Activated T-cell treated with anti-CD3 and anti-CD28 coated beads, Interleukin-2, amount 50 U/mL, for 24 hours (primary cell): ENCODE results near the gene BNC2.

Source experiments
- DNase-seq: peaks from one replicate; pipeline ENCODE4 v3.0.0-alpha.2; 2020
- H3K27ac Mint-ChIP-seq: 2 replicates; pipeline ENCODE4 v1.8.0; 2020; ENCODE audit warnings: mild to moderate bottlenecking, mixed read lengths
- H3K27me3 Mint-ChIP-seq: 2 replicates; pipeline ENCODE4 v1.8.0; 2020; ENCODE audit warnings: mixed read lengths
- H3K36me3 Mint-ChIP-seq: 2 replicates; pipeline ENCODE4 v1.8.0; 2020; ENCODE audit warnings: low read depth, mixed read lengths
- H3K4me1 Mint-ChIP-seq: 2 replicates; pipeline ENCODE4 v1.8.0; 2020; ENCODE audit warnings: low read depth, mixed read lengths
- H3K4me3 Mint-ChIP-seq: 2 replicates; pipeline ENCODE4 v1.8.0; 2020; ENCODE audit warnings: mild to moderate bottlenecking, moderate library complexity, mixed read lengths
- H3K9me3 Mint-ChIP-seq: 2 replicates; pipeline ENCODE4 v1.8.0; 2020; ENCODE audit warnings: mixed read lengths

BNC2 gene

GRCh38 chr9:16813838-16814237, 56.6 kb downstream of the BNC2 start:
- no peak overlapping the region for H3K4me3 Mint-ChIP-seq
- H3K4me1 Mint-ChIP-seq, result no peaks in the 10 kb centered on the region
- no peak overlapping the region for H3K27ac Mint-ChIP-seq
- DNase-seq, result no peak
- H3K27me3 Mint-ChIP-seq, result no peaks in the 10 kb centered on the region
- no peaks in the 10 kb centered on the region for H3K36me3 Mint-ChIP-seq
- H3K9me3 Mint-ChIP-seq, result no peaks in the 10 kb centered on the region

DNA sequence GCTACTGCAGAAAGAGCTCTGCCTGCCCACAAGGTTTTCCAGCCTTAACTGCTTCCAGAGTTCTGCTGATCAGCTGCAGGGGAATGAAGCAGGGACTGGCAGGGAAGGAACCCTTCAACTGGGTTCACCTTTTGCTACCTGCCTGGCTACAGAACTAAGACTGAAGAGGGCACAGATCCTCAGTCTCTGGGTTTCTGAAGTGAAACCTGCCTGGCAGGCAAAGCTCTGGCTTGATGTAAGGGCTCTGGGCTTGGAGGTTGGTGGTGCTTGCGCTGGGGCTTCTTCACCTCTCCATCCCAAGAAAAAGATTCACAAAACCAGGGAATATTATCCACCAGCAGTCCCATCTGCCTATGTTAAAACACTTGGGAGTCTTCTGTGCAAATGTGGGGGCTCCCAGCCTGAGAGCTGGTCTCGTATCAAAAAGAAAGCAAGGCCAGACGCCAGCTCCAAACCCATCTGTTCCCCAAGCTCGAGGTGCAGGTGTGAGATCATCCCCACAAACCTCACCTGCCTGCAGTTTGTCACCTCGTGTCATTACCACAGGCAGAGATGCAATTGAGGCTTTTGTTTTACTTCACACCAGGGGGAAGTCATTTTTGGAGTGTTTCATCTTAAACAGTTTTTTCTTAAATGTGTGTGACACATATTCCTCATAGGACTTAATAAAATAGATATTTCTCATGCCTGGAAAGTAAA, 58.3 kb downstream of the BNC2 start:
- DNase-seq, result no peak
- no peak overlapping the region for H3K4me3 Mint-ChIP-seq
- no peaks in the 10 kb centered on the region for H3K27me3 Mint-ChIP-seq
- no peaks in the 10 kb centered on the region for H3K4me1 Mint-ChIP-seq
- no peaks in the 10 kb centered on the region for H3K36me3 Mint-ChIP-seq
- H3K9me3 Mint-ChIP-seq, result peaks cover 3% of the 10 kb centered on the region
- no peak overlapping the region for H3K27ac Mint-ChIP-seq

- no peak overlapping the region for H3K4me3 Mint-ChIP-seq
- no peak for DNase-seq
- H3K27ac Mint-ChIP-seq, result no peak overlapping the region
- H3K27me3 Mint-ChIP-seq, result no peaks in the 10 kb centered on the region
- H3K36me3 Mint-ChIP-seq, result no peaks in the 10 kb centered on the region
- no peaks in the 10 kb centered on the region for H3K4me1 Mint-ChIP-seq
- peaks cover 3% of the 10 kb centered on the region for H3K9me3 Mint-ChIP-seq
Measured at GRCh38 chr9:16809912-16810610, 60.4 kb downstream of the BNC2 start.

DNA sequence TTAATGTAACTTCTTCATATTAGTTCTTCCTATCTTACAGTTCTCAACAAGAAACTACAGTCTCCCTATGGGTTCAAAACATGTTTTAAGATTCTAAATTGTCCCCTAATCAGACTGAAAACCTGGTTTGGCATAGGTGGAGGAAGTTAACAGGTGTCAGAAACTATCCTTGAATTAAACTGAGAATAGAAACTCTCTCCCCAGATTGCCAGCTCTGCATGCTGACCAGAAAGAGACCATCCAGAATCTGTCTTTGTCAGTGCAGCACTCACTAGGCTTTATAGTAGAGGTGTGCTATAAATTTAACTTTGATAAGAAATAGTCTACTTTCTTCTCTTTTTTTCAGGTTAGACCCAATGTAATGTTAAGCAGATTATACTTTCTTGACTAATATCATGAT, 63.8 kb downstream of the BNC2 start:
- no peaks in the 10 kb centered on the region for H3K4me1 Mint-ChIP-seq
- no peak overlapping the region for H3K27ac Mint-ChIP-seq
- no peaks in the 10 kb centered on the region for H3K36me3 Mint-ChIP-seq
- DNase-seq, result no peak
- H3K27me3 Mint-ChIP-seq, result no peaks in the 10 kb centered on the region
- no peak overlapping the region for H3K4me3 Mint-ChIP-seq
- peaks cover 9% of the 10 kb centered on the region for H3K9me3 Mint-ChIP-seq

DNA sequence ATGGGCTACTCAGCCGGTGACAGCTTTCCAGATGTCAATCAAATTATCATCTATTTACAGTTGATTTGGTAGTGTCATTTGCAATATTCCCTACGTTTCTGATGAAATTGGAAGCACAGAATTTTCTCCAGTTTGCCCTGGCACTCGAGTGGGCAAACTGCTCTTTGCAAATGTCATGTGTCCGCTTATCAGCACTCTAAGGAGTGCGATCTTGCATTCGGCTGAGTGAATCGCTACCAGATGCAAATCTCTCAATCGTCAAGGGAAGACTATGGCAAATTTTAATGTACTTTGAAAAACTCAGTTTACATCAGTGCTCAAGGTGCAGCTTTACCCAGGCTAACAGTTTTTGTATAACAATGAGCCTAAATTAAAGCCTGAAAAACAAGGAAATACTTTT, 66.8 kb downstream of the BNC2 start:
- H3K4me3 Mint-ChIP-seq, result no peak overlapping the region
- no peak for DNase-seq
- peaks cover 9% of the 10 kb centered on the region for H3K9me3 Mint-ChIP-seq
- H3K36me3 Mint-ChIP-seq, result no peaks in the 10 kb centered on the region
- H3K27ac Mint-ChIP-seq, result no peak overlapping the region
- H3K27me3 Mint-ChIP-seq, result no peaks in the 10 kb centered on the region
- H3K4me1 Mint-ChIP-seq, result no peaks in the 10 kb centered on the region

DNA sequence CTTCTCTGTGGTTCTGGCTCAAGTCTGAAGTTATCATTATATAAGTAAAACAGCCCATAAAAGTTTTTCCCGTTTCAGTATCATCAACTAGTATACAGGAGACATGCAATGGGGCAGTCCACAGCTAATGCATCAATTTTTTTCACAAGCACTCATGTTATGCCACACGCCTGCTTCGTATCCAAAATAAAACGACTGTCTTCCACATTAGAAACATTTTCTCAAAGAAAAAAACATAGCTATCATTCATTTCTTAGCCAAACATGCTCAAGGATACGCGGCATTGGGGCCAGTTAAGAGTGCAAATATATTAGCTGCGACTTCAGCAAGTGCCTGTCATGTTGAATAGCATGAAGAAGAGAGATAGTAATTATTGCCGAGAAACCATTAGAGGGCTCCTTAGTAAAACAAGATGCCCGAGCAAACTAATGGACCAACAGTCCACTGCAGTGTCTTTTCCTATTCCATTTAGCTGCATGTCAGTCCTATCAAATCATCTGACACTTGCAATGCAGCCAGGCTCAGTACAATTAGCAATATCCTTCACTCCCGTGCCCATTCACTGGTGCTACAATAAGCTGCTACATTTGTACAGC, 68.5 kb downstream of the BNC2 start:
- Mint-ChIP-seq H3K27me3 (no peaks in the 10 kb centered on the region), H3K9me3 (peaks cover 6% of the 10 kb centered on the region), H3K4me1 (no peaks in the 10 kb centered on the region), H3K27ac (no peak overlapping the region), H3K4me3 (no peak overlapping the region), H3K36me3 (no peaks in the 10 kb centered on the region)
- DNase-seq, result no peak

DNA sequence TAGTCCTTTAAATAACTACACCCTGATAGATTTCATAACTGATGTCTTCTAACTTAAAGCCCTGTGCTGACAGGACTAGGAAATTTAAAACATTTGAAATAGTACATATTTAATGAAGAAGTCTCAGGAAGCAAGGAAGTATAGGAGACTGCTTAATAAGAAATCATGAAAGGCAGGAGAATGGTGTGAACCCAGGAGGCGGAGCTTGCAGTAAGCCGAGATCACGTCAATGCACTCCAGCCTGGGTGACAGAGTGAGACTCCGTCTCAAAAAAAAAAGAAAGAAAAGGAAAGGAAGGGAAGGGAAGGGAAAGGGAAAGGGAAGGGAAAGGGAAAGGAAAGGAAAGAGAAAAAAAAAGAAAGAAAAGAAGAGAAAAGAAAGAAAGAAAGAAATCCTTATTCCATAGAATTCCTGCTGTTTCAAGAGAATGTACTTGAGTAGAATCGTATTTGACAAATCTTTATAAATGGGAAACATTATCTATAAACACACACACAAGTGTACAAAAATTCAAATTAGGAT, 74.1 kb downstream of the BNC2 start:
- H3K4me3 Mint-ChIP-seq, result no peak overlapping the region
- H3K27ac Mint-ChIP-seq, result no peak overlapping the region
- peaks cover 9% of the 10 kb centered on the region for H3K9me3 Mint-ChIP-seq
- H3K27me3 Mint-ChIP-seq, result no peaks in the 10 kb centered on the region
- no peaks in the 10 kb centered on the region for H3K4me1 Mint-ChIP-seq
- H3K36me3 Mint-ChIP-seq, result no peaks in the 10 kb centered on the region
- DNase-seq, result no peak

- Mint-ChIP-seq H3K27me3 (no peaks in the 10 kb centered on the region), H3K9me3 (peaks cover 9% of the 10 kb centered on the region), H3K4me1 (no peaks in the 10 kb centered on the region), H3K36me3 (no peaks in the 10 kb centered on the region), H3K27ac (no peak overlapping the region), H3K4me3 (no peak overlapping the region)
- no peak for DNase-seq
Measured at GRCh38 chr9:16794871-16795639, 75.4 kb downstream of the BNC2 start.

GRCh38 chr9:16794103-16794502, 76.4 kb downstream of the BNC2 start:
- no peaks in the 10 kb centered on the region for H3K4me1 Mint-ChIP-seq
- no peak overlapping the region for H3K4me3 Mint-ChIP-seq
- H3K27ac Mint-ChIP-seq, result no peak overlapping the region
- H3K36me3 Mint-ChIP-seq, result no peaks in the 10 kb centered on the region
- no peak for DNase-seq
- H3K27me3 Mint-ChIP-seq, result no peaks in the 10 kb centered on the region
- peaks cover 9% of the 10 kb centered on the region for H3K9me3 Mint-ChIP-seq

GRCh38 chr9:16787724-16788123, 82.7 kb downstream of the BNC2 start:
- Mint-ChIP-seq H3K27me3 (no peaks in the 10 kb centered on the region), H3K9me3 (peaks cover 9% of the 10 kb centered on the region), H3K27ac (no peak overlapping the region), H3K4me3 (no peak overlapping the region), H3K36me3 (no peaks in the 10 kb centered on the region), H3K4me1 (no peaks in the 10 kb centered on the region)
- no peak for DNase-seq

DNA sequence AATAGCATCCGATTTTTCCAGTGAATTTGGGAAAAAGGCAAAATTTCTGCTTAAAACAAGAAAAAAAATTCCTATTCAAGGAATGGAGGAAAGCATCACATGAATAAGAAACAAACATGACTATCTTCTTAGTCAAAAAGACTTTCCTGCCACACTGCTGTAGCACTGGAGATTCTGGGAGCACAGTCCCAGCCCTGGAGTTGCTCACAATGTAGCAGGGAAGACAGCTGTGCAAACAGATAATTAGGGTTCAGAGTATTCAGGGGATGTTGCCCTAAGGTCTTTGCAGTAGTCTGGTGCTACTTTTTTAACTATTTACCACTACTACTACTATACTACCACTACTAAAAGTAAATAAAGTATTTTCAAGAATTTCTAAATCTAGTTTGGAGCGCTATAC, 86.5 kb downstream of the BNC2 start:
- peaks cover 16% of the 10 kb centered on the region for H3K9me3 Mint-ChIP-seq
- no peak for DNase-seq
- no peaks in the 10 kb centered on the region for H3K27me3 Mint-ChIP-seq
- H3K27ac Mint-ChIP-seq, result no peak overlapping the region
- no peak overlapping the region for H3K4me3 Mint-ChIP-seq
- no peaks in the 10 kb centered on the region for H3K4me1 Mint-ChIP-seq
- H3K36me3 Mint-ChIP-seq, result no peaks in the 10 kb centered on the region

DNA sequence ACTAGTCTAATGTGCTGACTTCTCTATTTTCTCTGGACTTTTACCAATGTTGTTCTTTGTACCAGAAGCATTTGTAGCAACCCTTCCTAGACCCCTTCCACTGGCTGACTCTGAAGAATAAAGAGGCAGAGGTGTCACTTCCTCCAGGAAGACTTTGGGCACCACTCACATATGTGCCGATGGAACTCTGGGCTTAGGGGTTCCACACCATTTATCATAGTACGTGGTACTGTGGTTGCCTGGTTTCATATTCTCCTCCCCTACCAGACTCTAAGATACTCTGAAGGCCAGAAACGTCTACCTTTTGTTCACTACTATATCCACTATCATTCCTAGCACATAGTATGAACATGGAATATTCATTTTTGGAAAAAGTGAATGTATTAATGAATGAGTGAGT, 88.0 kb downstream of the BNC2 start:
- Mint-ChIP-seq H3K4me3 (no peak overlapping the region), H3K27me3 (no peaks in the 10 kb centered on the region), H3K4me1 (no peaks in the 10 kb centered on the region), H3K27ac (no peak overlapping the region), H3K9me3 (peaks cover 11% of the 10 kb centered on the region), H3K36me3 (no peaks in the 10 kb centered on the region)
- DNase-seq, result no peak

DNA sequence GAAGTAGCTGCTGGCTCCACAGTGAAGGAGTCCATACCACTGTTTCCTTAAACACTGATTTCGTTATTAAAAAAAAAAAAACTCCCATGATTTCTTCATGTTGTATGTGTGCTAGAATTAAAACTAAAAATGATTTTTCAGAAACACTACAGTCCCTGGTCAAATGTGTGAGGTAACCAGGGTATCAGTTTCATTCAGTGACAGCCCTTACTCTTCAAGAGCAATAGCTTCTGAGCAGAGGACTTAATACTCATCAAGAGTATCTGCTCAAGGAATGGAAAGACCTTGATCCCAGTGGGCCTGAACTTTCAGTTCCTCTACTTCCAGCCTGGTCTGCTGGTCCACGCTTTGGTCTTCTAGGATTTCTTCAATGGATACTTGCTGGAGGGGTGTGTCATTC, 95.1 kb downstream of the BNC2 start:
- Mint-ChIP-seq H3K9me3 (peaks cover 6% of the 10 kb centered on the region), H3K36me3 (no peaks in the 10 kb centered on the region), H3K27me3 (no peaks in the 10 kb centered on the region), H3K4me1 (no peaks in the 10 kb centered on the region), H3K4me3 (no peak overlapping the region), H3K27ac (no peak overlapping the region)
- DNase-seq, result no peak

GRCh38 chr9:16773617-16774016, 96.9 kb downstream of the BNC2 start:
- Mint-ChIP-seq H3K27ac (no peak overlapping the region), H3K27me3 (no peaks in the 10 kb centered on the region), H3K36me3 (no peaks in the 10 kb centered on the region), H3K9me3 (peaks cover 5% of the 10 kb centered on the region), H3K4me3 (no peak overlapping the region), H3K4me1 (no peaks in the 10 kb centered on the region)
- no peak for DNase-seq
